Pons (tissue), 1 donor: ENCODE measurements around the gene ITGB5.

Source experiments
- DNase-seq: peaks from one replicate; pipeline ENCODE4 v3.0.0-alpha.2; 2016; ENCODE audit warnings: low spot score

ITGB5 gene

GRCh38 chr3:124887177-124887931 is at the start of gene ITGB5:
ITGB5 (minus strand) TSS chr3:124887365; CDS start chr3:124887000, 365 bp downstream.
- DNase-seq: peak; percentile 51

- no peak for DNase-seq
These were observed 48.8 kb upstream of the ITGB5 start for GRCh38 chr3:124935794-124936542.

- DNase-seq: no peak
These were observed 48.1 kb upstream of the ITGB5 start for GRCh38 chr3:124935264-124935663.

GRCh38 chr3:124934577-124934976 is 47.4 kb upstream of the ITGB5 start, which contains the start of gene MUC13:
MUC13 (minus strand) TSS chr3:124934751; CDS start chr3:124934712, 39 bp downstream.
- no peak for DNase-seq

- DNase-seq: peak; percentile 57
These were observed 41.4 kb upstream of the ITGB5 start for GRCh38 chr3:124928333-124929202.

GRCh38 chr3:124927574-124928045 is 40.4 kb upstream of the ITGB5 start:
- DNase-seq: no peak

- DNase-seq: peak; percentile 14
These were observed 39.4 kb upstream of the ITGB5 start for GRCh38 chr3:124926426-124927101.

- DNase-seq: no peak
These were observed 37.6 kb upstream of the ITGB5 start for GRCh38 chr3:124924741-124925140.

- no peak for DNase-seq
These were observed 36.7 kb upstream of the ITGB5 start for GRCh38 chr3:124923833-124924232.

GRCh38 chr3:124920718-124921117 is 33.6 kb upstream of the ITGB5 start:
- DNase-seq: peak; percentile 70

- no peak for DNase-seq
These were observed 32.6 kb upstream of the ITGB5 start for GRCh38 chr3:124919756-124920155.

- DNase-seq: no peak
These were observed 31.4 kb upstream of the ITGB5 start for GRCh38 chr3:124918524-124918923.

- DNase-seq: peak; percentile 30
These were observed 29.8 kb upstream of the ITGB5 start for GRCh38 chr3:124916837-124917409.

GRCh38 chr3:124915254-124915653 is 28.1 kb upstream of the ITGB5 start:
- no peak for DNase-seq

- no peak for DNase-seq
These were observed 20.8 kb upstream of the ITGB5 start for GRCh38 chr3:124907957-124908356.

GRCh38 chr3:124904835-124905492 is 17.8 kb upstream of the ITGB5 start:
- DNase-seq: no peak

- no peak for DNase-seq
These were observed 17.0 kb upstream of the ITGB5 start for GRCh38 chr3:124903896-124904834.

GRCh38 chr3:124896824-124897526 is 9.8 kb upstream of the ITGB5 start:
- no peak for DNase-seq

- DNase-seq: no peak
These were observed 8.6 kb upstream of the ITGB5 start for GRCh38 chr3:124895756-124896155.
